Measurements from ENCODE around the gene ZFYVE26. TPM values are rescaled to one million over a fixed set of nuclear protein-coding genes. Genes with fewer than 3 reads are reported as not detected.

ZFYVE26 gene
- total RNA-seq, 4 donors from 2014 or later: 23.9 to 31.7 (median 28.8) TPM

DNA sequence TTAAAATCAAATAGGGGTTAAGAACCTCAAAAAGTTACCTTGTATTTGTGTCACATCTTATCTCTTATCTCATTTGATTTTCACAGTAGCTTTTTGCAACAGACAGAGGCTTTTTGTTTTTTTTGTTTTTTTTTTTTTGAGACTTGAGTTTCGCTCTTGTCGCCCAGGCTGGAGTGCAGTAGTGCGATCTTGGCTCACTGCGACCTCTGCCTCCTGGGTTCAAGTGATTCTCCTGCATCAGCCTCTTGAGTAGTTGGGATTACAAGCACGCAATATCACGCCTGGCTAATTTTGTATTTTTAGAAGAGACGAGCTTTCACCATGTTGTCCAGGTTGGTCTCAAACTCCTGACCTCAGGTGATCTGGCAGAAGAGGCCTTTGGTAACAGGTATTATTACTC is 89.0 kb downstream of the ZFYVE26 start:
- H3K4me1 ChIP-seq: peaks cover 0 to 12% (median 9%) of the 10 kb centered on the region in 4 donors
- H3K27me3 ChIP-seq: peaks cover 5% of the 10 kb centered on the region
- no peak overlapping the region for H3K27ac ChIP-seq
- TF ChIP-seq EP300 (IDR thresholded peaks at IDR 0.05; ENCODE audit: low read depth): no peak
- TF ChIP-seq, protein P1, sequence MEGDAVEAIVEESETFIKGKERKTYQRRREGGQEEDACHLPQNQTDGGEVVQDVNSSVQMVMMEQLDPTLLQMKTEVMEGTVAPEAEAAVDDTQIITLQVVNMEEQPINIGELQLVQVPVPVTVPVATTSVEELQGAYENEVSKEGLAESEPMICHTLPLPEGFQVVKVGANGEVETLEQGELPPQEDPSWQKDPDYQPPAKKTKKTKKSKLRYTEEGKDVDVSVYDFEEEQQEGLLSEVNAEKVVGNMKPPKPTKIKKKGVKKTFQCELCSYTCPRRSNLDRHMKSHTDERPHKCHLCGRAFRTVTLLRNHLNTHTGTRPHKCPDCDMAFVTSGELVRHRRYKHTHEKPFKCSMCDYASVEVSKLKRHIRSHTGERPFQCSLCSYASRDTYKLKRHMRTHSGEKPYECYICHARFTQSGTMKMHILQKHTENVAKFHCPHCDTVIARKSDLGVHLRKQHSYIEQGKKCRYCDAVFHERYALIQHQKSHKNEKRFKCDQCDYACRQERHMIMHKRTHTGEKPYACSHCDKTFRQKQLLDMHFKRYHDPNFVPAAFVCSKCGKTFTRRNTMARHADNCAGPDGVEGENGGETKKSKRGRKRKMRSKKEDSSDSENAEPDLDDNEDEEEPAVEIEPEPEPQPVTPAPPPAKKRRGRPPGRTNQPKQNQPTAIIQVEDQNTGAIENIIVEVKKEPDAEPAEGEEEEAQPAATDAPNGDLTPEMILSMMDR (IDR thresholded peaks at IDR 0.05): no peak
- no peak for TF ChIP-seq POLR2AphosphoS5 (IDR thresholded peaks at IDR 0.05)
- TF ChIP-seq POLR2A (IDR thresholded peaks at IDR 0.05): no peak
- H3K4me3 ChIP-seq: no peak overlapping the region
- H3K36me3 ChIP-seq: no peaks in the 10 kb centered on the region
- DNase-seq: no peak
- intact Hi-C loops (cut with DNase I; ENCODE audit: low total_unique reads) (no loop called here), in situ Hi-C loops (cut with MboI; ENCODE audit: low pct_ligation_motif_present in 1 of 4, low pct_unique_long_range_greater_than_20kb in 1 of 4, low sequenced_read_pairs in 3 of 4) (no loop called here)
- WGBS, 2 donors (ENCODE audit: low coverage in 1 of 2): 95% methylated on average over 7 of the region's 7 CpGs; no CpG with 5 or more reads in 1 of the 2 donors
- H3K9me3 ChIP-seq: no peaks in the 10 kb centered on the region

DNA sequence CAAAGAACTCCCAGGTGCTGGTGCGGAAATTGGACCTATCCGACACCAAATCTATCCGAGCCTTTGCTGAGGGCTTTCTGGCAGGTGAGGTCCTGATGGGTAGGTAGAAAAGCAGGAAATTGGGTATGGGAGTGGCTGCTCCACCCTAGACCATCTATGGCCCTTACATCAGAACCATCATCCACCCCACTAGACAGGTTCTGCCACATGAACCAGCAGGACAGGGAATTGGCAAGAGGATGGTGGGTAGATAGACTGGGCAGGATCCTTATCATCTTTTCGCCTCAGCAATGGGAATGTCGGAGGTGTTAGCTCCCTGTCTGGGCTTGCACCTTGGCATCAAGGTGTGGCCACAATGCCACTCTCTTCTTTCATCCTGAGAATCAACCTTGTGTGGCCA is 91.2 kb downstream of the ZFYVE26 start:
- Histone ChIP-seq H3K4me1 (peaks cover 0 to 18% (median 8%) of the 10 kb centered on the region in 4 donors), H3K9me3 (no peaks in the 10 kb centered on the region), H3K27me3 (peaks cover 5% of the 10 kb centered on the region), H3K27ac (no peak overlapping the region), H3K36me3 (no peaks in the 10 kb centered on the region), H3K4me3 (no peak overlapping the region)
- DNase-seq: no peak
- 82 to 90% methylated on average over 2 to 5 of the region's 5 CpGs for WGBS, 2 donors (ENCODE audit: low coverage in 1 of 2)
- intact Hi-C loops (cut with DNase I; ENCODE audit: low total_unique reads): no loop called here
- TF ChIP-seq, protein P1 (IDR thresholded peaks at IDR 0.05): no peak
- TF ChIP-seq POLR2AphosphoS5 (IDR thresholded peaks at IDR 0.05) (no peak), POLR2A (IDR thresholded peaks at IDR 0.05) (no peak), EP300 (IDR thresholded peaks at IDR 0.05; ENCODE audit: low read depth) (no peak)
- in situ Hi-C loops (cut with MboI; ENCODE audit: low pct_ligation_motif_present in 1 of 4, low pct_unique_long_range_greater_than_20kb in 1 of 4, low sequenced_read_pairs in 3 of 4): no loop called here

- Histone ChIP-seq H3K36me3 (no peaks in the 10 kb centered on the region), H3K27ac (peak overlapping the region in 1 of 4 donors; percentile 16), H3K4me1 (peaks cover 0 to 11% (median 0%) of the 10 kb centered on the region in 4 donors), H3K27me3 (peaks cover 5% of the 10 kb centered on the region), H3K9me3 (no peaks in the 10 kb centered on the region), H3K4me3 (no peak overlapping the region)
- TF ChIP-seq EP300 (IDR thresholded peaks at IDR 0.05; ENCODE audit: low read depth) (no peak), POLR2A (IDR thresholded peaks at IDR 0.05) (no peak), POLR2AphosphoS5 (IDR thresholded peaks at IDR 0.05) (no peak)
- TF ChIP-seq, protein P1 (IDR thresholded peaks at IDR 0.05): no peak
- peak; percentile 34 for DNase-seq
- intact Hi-C loops (cut with DNase I; ENCODE audit: low total_unique reads) (no loop called here), in situ Hi-C loops (cut with MboI; ENCODE audit: low pct_ligation_motif_present in 1 of 4, low pct_unique_long_range_greater_than_20kb in 1 of 4, low sequenced_read_pairs in 3 of 4) (loop anchor here in 2 of 4 donors (25.0 kb wide), 2 partner anchors 110 to 285 kb away; partner anchors contain the start of genes ARG2 (in 1 of the 2) and PIGH (in 1 of the 2))
- WGBS, 2 donors (ENCODE audit: low coverage in 1 of 2): 32% methylated on average over 3 of the region's 3 CpGs; no CpG with 5 or more reads in 1 of the 2 donors
Observed at GRCh38 chr14:67722293-67722692, 94.1 kb downstream of the ZFYVE26 start.

- 59 to 74% methylated on average over 5 of the region's 5 CpGs for whole genome bisulfite sequencing, 2 donors (ENCODE audit: low coverage in 1 of 2)
- in situ Hi-C loops (cut with MboI; ENCODE audit: low pct_ligation_motif_present in 1 of 4, low pct_unique_long_range_greater_than_20kb in 1 of 4, low sequenced_read_pairs in 3 of 4): loop anchor here in 2 of 4 donors (25.0 kb wide), 2 partner anchors 110 to 285 kb away; partner anchors contain the start of genes ARG2 (in 1 of the 2) and PIGH (in 1 of the 2)
- Histone ChIP-seq H3K27ac (no peak overlapping the region), H3K4me3 (no peak overlapping the region), H3K36me3 (no peaks in the 10 kb centered on the region), H3K9me3 (no peaks in the 10 kb centered on the region), H3K27me3 (peaks cover 5% of the 10 kb centered on the region), H3K4me1 (peaks cover 0 to 11% (median 0%) of the 10 kb centered on the region in 4 donors)
- no peak for TF ChIP-seq POLR2A (IDR thresholded peaks at IDR 0.05)
- TF ChIP-seq, protein P1 (IDR thresholded peaks at IDR 0.05): no peak
- TF ChIP-seq POLR2AphosphoS5 (IDR thresholded peaks at IDR 0.05): no peak
- TF ChIP-seq EP300 (IDR thresholded peaks at IDR 0.05; ENCODE audit: low read depth): no peak
- no peak for DNase-seq
- intact Hi-C loops (cut with DNase I; ENCODE audit: low total_unique reads): no loop called here
Observed at GRCh38 chr14:67721875-67722274, 94.5 kb downstream of the ZFYVE26 start.
